Mammary epithelial cell (primary cell): ENCODE data around the gene FUOM.

Source experiments
- EZH2 ChIP-seq: IDR thresholded peaks from 2 replicates; pipeline ENCODE4 v1.6.1; 2012; ENCODE audit warnings: low read length, inconsistent platforms, borderline replicate concordance
- TF ChIP-seq, protein P1 (sequence below), 2 donors: IDR thresholded peaks in 1 of 2; conservative IDR thresholded peaks in 1 of 2; 2 replicates each; pipeline ENCODE4 v1.5.1; 2011 to 2012; ENCODE audit warnings: inconsistent platforms in 2 of 2, low read length in 2 of 2, mild to moderate bottlenecking in 2 of 2, control low read depth in 1 of 2, low read depth in 1 of 2; ENCODE audit not compliant: insufficient read depth in 1 of 2; ENCODE audit errors: extremely low read depth in 1 of 2

GRCh38 chr10:133353988-133354605, 3.7 kb downstream of the FUOM start:
- TF ChIP-seq, protein P1, sequence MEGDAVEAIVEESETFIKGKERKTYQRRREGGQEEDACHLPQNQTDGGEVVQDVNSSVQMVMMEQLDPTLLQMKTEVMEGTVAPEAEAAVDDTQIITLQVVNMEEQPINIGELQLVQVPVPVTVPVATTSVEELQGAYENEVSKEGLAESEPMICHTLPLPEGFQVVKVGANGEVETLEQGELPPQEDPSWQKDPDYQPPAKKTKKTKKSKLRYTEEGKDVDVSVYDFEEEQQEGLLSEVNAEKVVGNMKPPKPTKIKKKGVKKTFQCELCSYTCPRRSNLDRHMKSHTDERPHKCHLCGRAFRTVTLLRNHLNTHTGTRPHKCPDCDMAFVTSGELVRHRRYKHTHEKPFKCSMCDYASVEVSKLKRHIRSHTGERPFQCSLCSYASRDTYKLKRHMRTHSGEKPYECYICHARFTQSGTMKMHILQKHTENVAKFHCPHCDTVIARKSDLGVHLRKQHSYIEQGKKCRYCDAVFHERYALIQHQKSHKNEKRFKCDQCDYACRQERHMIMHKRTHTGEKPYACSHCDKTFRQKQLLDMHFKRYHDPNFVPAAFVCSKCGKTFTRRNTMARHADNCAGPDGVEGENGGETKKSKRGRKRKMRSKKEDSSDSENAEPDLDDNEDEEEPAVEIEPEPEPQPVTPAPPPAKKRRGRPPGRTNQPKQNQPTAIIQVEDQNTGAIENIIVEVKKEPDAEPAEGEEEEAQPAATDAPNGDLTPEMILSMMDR (conservative IDR thresholded peaks at IDR 0.05 in 1 of 2, IDR thresholded peaks at IDR 0.05 in 1 of 2; ENCODE audit: extremely low read depth in 1 of 2, insufficient read depth in 1 of 2, low read depth in 1 of 2, low read length in 2 of 2) = no peak
- no peak for TF ChIP-seq EZH2
